GM12872 (cell line): ENCODE data around the gene MRPL28.

Source experiments
- CTCF ChIP-seq: IDR thresholded peaks from 3 replicates; pipeline ENCODE4 v1.5.1; 2011; ENCODE audit warnings: low read depth, mild to moderate bottlenecking, low read length, moderate library complexity; ENCODE audit not compliant: insufficient read depth

MRPL28 gene

GRCh38 chr16:378821-379182, 8.5 kb upstream of the MRPL28 start:
- no peak for TF ChIP-seq CTCF

DNA sequence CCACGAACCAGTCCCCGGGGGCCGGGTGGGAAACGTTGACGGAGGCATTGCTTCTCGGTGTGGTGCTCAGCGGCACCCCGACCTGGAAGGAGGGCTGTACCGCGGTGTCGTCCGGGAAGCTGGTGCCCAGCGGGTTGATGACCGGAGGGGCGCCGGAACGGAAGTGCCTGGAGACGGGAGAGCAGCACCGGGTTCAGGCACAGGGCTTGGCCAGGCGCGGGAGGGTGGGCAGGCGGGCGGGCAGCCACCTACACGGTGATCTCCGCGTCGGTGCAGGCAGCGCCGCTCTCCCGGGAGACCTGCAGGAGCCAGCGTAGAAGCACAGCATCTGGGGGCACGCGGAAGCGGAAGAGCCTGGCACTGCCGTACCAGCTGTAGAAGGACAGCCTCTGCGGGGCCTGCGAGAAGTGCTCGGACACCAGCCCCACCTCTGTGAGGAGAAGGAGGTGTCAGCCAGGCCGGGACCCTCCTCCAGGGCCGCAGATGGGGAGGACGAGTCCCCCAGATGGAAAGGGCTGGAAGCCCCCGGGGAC, 7.1 kb upstream of the MRPL28 start:
- no peak for TF ChIP-seq CTCF

DNA sequence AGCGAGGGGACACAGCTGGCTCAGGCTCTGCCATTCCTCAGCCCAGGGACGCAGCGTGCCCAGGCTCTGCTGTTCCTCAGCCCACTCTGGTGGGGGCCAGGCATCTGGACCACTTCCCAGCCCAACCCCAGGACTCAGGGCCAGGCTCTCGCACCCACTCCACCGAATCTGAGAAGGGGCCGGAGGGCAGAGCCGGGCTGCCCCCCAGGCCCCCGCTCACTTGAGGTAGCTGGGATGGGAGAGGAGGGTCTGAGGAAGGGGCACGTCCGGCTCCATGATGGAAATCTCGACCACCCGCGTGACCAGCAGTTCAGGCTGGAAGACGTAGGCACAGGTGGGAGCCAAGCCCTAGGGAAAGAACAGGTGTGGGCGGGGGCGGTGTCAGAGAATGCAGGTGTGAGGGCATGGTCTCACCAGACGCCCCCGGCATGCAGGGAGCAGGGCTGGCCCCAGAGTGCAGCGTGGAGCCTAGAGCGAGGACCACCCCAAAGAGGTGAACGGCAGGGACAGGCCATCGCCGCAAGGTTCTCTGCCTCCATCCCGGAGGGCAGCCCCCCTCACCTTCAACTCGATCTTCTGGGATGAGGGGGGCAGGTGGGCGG, 6.6 kb upstream of the MRPL28 start:
- TF ChIP-seq CTCF: no peak

DNA sequence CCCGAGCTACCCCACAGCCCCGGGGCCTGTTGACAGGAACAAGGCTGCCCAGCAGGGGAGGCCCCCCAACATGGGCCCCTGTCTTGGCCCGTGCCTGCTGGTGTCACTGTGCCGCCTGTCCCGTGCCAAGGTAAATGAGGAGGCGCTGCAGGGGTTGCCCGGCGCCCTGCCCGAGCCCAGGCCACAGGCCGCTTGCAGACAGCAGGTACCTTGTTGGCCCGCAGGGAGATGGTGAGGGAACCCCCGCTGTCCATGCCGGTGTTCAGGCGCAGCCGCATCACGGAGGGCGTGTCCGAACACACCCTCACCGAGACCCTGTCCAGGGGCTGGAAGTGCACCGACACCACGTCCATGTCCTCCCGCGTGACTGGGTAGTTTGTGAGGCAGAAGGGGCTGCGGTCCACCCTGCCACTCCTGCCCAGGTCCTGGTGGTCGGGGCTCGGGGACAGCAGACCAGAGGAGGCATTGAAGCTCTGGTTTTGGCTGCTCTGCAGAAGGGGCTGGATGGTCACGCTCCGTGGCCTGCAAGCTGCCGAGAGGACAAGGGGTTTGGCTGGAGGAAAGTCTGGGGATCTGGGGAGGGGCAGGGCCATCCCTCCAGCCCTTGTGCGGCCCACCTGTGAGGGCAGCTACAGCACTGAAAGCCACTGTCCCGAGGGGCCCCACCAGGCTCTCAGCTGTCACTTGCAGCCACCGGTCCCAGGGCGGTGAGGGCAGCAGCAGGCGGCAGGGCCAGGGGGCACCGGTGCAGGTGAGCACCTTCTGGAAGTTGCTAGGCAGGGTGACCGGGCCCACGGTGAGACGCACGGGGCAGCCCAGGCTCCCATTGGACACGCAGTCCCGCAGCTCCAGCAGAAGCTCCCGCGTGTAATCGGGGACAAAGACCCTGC, 5.8 kb upstream of the MRPL28 start:
- no peak for TF ChIP-seq CTCF

- no peak for TF ChIP-seq CTCF
Measured at GRCh38 chr16:375212-375611, 4.9 kb upstream of the MRPL28 start.

GRCh38 chr16:374616-374926, 4.2 kb upstream of the MRPL28 start:
- TF ChIP-seq CTCF: no peak

DNA sequence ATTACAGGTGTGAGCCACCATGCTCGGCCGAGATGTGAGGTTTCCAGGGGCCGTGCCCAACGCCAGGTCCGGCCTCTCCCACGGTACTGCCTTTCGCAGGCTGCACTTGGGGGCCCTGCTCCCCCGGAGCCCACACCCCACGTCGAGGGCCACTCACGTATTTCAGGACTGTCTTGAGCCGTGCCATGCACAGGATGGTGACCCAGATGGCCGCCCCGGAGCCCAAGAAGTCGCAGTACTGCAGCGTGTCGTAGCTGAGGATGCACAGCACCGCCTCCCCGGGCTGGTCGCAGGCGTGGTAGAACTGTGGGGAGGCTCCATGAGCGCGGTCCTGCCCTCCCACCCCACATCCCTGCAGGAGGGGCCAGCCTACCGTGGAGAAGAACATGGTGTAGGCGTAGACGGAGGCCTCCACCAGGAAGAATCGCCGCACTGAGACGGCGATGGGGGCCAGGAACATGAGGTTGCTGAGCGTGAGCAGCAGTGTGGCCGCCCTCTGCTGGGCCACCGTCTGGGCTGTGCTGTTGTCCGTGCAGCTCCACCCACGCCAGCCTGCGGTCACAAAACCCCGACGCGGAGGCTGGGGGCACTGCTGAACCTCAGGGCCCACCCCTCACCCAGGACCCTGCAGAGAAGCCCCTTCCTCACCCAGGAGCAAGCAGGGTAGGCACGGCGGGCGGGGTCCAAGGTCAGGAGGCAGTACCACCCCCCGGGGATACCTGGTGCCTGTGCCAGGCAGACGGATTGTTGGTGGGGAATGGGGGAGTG, 3.7 kb upstream of the MRPL28 start:
- TF ChIP-seq CTCF: no peak
